ENCODE measurements around the gene UMODL1.

Gene UMODL1

DNA sequence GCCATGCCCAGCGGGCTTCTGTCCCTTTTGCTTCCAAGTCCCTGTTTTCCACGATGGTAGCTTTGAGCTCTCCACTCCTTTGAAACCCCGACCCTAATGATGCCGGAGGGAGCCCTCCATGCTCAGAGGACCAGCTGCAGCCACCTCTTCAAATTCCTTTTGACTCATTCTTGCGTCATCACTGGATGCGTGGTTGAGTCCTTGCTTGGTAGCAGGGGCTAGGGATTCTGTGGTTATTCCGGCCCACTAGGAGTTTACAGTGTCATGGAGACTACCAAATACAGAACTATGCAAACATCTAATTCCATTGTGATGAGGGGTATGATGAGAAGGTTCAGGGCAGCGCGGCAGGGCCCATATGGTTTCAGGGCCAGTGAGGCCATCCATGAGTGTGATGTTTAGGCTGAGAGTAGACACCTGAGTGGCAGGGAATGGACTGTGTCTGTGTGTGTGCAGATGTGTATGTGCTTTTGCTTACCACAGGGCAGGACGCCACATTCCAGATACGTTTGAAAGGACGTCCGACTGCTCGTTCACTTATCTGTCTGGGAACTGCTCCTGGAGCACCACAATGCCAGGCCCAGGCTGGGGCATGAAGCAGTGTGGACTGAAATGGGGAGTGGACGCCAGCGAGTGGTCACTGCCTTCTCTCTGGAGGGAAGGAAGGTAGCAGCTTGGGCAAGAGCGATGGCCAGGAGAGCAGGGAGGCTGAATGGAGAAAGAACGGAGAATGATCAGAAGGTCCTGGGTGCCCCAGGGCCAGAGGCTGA lies 30.5 kb upstream of the UMODL1 start:
- no peak for DNase-seq

GRCh38 chr21:42041246-42041645 lies 29.9 kb upstream of the UMODL1 start:
- no peak for DNase-seq

GRCh38 chr21:42041711-42042110 lies 29.4 kb upstream of the UMODL1 start:
- no peak for DNase-seq

DNA sequence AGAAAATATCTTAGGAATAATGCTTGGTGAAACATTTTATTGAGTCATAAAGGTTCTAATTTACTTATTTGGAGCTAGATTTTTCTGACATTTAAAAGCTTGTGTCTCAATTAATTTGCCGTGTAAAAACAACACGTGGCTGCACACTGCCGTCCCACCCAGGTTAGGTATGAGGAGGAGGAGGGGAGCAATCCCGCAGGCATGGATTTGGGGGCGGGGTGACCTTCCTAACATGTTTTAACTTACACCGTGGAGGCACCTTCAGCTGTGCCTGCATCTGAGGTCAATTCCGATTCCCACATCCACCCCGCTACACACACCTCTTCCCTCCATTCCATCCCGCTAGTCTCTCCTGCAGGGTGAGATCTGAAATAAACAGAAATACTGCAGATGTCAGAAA lies 28.5 kb upstream of the UMODL1 start:
- no peak for DNase-seq

- no peak for DNase-seq
These were observed 27.8 kb upstream of the UMODL1 start for GRCh38 chr21:42043201-42043895.

GRCh38 chr21:42043961-42044360 lies 27.2 kb upstream of the UMODL1 start:
- no peak for DNase-seq

DNA sequence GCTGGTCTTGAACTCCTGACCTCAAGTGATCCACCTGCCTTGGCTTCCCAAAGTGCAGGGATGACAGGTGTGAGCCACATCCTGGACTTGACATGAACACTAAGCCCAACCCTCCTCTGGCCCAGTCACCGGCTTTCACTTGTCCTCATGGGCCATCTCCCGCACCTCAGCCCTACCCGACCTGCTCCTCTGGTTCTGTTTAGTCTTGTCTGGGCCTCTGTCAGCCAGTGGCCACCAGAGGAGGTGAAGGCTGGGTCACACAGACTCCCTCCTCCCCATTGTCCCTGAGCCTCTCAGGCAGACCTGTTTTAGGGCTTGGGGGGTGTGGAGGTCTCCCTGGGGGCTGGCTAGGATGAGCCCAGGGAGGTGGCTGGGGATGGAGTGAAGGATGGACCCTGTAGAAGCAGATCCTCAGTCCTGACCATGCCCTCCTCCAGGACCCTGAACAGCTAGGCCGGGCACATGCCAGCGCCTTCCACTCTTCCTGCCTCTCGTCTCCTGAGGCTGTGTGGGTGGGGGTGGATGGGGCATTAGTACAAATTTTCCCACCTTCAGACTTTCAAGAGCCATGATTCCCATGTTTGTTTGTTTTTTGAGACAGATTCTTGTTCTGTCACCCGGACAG lies 26.1 kb upstream of the UMODL1 start:
- DNase-seq: no peak

- DNase-seq: no peak
These were observed 23.1 kb upstream of the UMODL1 start for GRCh38 chr21:42047821-42048613.

DNA sequence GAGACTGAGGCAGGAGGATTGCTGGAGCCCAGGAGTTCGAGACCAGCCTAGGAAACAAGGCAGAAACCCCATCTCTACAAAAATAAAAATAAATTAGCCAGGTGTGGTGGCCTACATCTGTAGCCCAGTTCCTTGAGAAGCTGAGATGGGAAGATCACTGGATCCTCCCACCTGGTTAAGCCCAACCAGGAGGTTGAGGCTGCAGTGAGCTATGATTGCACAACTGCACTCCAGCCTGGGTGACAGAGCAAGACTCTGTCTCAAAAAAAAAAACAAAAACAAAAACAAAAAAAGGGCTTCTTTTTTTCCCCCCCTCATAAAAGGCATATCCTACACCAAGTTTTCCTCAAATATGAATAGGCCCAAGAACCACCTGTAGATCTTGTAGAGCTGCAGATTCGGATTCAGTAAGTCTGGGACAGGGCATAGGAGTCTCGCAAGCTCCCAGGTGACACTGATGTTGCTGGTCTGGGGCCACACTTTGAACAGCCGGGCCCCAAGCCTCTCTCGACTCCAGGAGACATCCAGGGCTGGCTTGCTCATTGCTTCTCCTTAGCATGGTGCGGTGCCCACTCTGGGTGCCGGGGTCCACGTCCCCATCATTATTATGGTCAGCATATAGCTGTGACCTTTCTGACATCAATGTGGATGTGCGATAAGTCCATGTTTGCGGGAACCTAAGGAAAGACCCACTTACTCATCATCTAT lies 22.1 kb upstream of the UMODL1 start:
- DNase-seq: no peak

- no peak for DNase-seq
These were observed 21.3 kb upstream of the UMODL1 start for GRCh38 chr21:42049578-42050430.

DNA sequence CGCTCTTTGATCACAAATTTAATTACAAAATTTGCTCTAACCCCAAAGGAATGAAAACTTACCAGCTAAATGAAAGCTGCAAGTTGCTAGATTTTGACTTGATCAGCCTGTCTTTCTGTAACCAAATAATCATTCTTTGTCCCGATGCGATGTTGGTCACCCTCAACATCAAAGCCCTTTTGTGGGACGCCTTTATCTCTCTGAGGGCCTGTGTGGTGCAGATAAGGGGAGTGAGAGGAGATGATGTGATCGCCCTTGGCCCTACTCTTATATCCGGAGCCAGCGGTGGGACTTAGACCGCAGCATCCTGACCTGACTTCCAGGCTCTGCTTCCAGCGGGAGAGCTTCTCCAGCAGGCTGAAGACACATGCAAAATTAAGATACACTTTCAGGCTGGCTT lies 19.3 kb upstream of the UMODL1 start:
- DNase-seq: no peak

DNA sequence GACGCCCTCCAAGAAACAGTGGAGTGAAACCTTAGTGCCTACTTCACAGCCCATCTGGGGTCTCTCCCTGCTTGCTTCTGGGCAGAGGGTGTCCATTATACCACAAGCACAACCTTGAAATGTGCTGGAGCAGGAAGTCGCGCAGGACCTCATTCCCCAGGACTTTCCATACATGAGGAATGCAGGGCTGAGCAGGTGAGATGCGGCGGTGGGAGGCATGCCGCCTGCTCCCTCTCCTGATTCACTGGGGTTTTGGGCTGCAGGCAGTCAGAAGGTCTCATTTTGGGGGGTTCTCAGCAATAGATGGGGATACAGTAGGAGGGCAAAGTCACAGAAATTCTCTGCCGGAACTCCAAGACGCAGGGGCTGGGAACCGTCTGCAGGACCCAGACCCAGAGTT lies 15.7 kb upstream of the UMODL1 start:
- DNase-seq: no peak

GRCh38 chr21:42056468-42056867 lies 14.6 kb upstream of the UMODL1 start:
- DNase-seq: no peak

- DNase-seq: no peak
These were observed 14.0 kb upstream of the UMODL1 start for GRCh38 chr21:42056996-42057689.

DNA sequence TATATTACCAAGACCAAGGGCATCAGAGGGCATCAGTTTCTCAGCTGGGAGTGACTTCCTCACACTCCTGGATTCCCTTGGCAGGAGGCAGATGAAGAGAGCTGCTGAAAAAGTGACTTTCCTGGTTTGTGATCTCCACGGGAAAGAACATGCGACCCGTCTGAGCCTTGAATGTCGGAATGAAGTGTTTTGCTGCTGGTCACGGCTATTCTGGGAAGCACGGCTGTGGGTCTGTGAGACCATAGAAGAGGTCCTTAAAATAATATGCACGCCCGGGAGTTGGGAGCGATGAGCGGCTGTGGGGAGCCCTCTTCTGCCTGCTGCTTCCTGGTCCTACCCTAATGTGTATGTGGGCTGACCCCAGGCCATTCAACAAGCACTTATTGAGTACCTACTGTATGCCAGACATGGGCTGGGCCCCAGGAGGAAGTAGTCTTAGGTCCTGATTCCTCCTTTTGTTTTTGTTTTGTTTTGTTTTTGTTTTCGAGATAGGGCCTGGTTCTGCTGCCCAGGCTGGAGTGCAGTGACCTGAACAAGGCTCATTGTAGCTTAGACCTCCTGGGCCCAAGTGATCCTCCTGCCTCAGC lies 13.2 kb upstream of the UMODL1 start:
- DNase-seq: no peak

DNA sequence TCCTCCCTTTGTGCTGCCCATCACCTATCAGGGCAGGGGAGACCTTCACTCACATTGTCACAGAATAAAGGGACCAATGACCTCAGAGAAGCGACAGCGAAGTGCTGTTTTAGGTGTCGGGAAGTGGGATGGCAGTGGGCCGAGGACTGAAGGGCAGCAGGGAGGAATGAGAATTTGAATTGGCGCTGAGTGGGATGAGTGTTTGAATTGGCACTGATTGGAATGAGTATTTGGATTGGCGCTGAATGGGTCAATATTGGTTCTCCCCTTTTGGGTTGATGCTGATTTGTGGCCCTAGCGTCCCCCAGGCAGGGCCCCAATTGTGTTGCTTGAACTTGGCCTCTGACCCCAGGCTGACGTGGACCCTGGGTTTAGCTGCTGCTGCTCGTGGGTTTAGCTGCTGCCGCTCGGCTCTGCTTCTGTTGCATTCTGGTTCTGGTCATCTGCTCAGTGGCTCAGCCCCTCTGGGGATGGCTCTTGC lies 12.4 kb upstream of the UMODL1 start:
- no peak for DNase-seq

DNA sequence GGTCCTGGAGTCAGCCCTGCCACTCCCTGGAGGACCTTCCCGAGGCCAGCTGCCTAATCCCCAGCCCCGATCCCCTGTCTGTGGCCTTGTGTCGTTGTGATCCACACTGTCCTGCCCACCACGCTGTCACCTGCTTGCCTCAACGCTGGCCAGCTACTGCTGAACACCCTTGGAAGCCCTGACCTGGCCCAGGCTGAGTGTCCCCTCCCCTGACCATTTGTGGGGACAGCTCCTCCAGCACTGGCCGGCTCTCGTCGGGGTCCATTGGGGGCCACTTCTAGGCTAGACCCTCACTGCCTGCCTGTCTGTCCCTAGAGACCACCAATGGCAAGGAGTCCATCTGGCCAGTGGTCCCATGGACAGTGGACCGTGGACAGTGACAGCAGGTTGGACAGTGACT lies 12.0 kb upstream of the UMODL1 start:
- DNase-seq: no peak

DNA sequence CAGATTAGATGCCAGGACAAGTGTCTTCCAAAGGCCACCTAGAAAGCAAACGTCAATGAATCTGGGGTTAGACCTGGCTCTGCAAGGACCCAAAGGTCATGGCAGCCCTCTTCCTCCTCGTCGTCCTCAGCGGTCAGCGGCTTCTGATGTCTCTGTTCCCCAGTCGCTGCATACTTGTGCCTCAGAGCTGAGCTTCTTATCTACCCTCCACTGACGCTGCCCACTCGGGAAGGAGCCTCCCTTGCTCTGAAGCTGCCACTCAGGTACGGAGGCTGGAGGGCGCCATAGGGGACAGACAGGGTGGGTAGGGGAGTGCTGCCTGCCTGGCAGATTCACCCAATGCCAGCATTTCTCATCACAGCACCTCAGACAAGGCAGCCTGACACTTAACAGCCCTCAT lies 11.4 kb upstream of the UMODL1 start:
- no peak for DNase-seq

DNA sequence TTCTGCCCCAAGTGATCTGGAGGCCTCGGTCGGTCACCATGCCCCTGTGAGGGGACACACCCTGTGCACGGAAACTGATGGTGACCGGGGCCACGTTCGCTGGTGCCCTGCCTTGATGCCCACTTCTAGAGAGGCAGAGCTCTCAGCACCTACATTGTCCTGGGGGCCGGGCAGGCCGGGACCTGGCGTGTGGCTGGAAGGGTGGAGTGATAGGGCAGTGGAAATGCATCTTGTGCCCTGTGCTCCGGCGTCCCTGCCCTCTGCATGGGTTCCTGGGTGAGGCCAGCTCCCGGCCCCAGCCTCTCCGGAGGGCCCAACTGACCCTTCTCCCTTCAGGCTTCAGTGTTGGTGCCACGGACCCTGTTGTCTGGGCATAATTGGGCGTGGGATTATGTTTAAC lies 11.0 kb upstream of the UMODL1 start:
- no peak for DNase-seq

DNA sequence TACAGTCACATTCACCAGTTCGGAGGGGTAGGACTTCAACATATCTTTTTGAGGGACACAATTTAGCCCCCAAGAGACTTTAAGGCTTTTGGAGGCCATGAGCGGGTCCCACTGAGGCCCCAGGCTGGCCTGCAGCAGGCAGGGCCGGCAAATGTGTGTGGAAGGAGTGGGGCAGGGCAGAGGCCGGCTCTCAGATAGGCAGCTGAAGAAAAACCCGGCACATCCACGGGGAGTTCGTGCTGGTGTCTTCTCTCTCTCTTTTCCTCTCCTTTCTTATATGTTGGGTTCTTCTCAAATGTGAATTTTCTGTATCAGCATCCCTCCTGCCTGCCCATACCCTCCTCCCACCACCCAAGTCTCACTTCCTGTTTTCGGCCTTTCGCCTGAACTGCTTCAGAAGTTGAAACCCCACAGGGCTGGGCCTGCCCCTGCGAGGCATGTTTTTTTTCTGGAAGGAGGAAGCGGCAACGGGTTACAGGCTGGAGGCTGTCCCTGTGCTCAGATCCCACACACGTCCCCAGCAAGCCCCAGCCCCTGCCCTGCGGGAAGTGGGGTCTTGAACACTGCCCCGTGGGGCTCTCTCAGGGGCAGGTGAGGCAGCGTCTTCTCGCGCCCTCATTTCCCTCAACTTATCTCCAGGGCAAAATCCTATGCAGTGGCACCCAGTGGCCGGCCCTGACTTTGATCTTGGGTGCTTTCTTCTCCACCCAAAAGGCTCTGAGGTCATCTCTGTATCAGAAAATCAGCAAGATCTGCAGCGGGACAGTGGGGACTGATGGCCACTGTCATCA lies 9.7 kb upstream of the UMODL1 start:
- DNase-seq: no peak

All from NCI-H82 (cell line).